GM19238 (cell line): ENCODE results near the gene RAPGEF6.
"Not testable (repeated sequence)": the region's sequence is repeated elsewhere in the genome, so short reads cannot be mapped to it uniquely, and the experiment has no call there.

Source experiments
- DNase-seq: peaks from one replicate; pipeline ENCODE4 v3.0.0; 2011; ENCODE audit warnings: low spot score; ENCODE audit not compliant: insufficient read length

RAPGEF6 gene

DNA sequence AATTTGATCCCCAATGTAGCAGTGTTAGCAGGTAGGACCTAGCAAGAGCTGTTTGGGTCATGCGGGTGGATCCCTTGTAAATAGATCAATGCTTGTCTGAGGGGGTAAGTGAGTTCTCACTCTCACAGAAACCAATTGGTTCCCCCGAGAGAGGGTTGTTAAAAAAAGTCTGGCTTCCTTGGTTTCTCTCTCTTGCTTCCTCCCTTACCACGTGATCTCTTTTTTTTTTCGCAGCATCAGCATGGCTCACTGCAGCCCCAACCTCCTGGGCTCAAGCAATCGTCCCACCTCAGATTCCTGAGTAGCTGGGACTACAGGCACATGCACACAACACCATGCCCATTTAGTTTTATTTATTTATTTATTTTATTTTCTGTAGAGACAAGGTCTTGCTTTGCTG, 26.4 kb downstream of the RAPGEF6 start:
- no peak for DNase-seq

DNA sequence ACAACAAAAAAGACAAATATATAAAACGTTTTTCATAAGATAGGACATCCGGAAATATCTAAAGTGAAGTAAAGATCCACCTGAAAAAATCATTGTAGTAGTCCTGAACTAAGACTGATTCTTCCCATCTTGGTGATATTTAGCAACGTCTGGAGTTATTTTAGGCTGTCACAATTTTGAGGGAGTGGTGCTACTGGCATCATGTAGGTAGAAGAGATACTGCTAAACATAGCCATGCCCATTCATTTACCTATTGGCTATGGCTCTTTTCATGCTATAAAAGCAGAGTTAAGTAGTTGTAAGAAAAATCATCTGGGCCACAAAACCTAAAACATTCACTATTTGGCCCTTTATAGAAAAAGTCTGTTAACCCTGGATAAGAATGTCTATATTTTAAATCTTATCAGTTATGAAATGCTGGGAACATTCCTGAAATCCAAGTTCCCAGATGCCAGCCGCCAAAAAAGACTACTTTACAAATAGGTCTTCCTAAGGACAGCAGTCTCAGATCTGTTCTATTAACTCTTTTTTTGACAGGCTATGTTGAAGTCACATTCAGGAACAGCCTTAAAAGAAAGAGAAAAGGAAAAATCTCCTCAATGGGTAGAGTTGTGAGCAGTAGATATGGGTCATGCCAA, 27.0 kb downstream of the RAPGEF6 start:
- no peak for DNase-seq

DNA sequence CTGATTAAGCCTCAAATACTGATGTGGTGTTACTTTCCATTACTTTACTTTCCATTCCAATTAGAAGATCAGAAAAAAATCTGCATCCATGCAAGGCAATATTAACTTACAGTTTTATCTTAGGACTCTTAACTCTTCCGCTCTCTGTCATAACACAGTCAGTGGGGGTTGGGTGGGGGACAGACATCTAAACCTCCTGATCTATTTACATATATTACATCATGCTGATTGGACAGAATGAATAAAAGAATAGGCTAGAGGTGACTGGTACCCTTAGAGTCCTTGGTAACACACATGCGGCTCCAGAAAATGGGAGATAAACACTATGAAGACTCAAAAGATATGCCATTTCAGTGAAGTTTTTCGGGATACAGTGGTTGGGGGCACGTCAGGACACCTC, 27.6 kb downstream of the RAPGEF6 start:
- no peak for DNase-seq

DNA sequence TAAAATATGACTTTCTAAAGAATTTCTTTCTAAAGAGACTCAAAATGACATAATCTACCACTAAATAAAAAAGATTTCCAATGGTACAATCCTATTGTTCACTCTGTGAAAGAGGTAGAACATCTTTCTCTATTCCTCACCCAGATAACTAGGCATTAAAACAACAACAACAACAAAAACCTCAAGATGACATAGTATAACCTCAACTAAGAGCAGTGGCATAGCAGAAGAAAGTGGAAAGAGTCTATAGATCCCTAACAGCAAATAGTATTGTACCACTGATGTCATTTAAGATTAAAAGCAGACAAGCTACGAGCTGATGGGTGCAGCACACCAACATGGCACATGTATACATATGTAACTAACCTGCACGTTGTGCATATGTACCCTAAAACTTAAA, 29.9 kb downstream of the RAPGEF6 start:
- no peak for DNase-seq

DNA sequence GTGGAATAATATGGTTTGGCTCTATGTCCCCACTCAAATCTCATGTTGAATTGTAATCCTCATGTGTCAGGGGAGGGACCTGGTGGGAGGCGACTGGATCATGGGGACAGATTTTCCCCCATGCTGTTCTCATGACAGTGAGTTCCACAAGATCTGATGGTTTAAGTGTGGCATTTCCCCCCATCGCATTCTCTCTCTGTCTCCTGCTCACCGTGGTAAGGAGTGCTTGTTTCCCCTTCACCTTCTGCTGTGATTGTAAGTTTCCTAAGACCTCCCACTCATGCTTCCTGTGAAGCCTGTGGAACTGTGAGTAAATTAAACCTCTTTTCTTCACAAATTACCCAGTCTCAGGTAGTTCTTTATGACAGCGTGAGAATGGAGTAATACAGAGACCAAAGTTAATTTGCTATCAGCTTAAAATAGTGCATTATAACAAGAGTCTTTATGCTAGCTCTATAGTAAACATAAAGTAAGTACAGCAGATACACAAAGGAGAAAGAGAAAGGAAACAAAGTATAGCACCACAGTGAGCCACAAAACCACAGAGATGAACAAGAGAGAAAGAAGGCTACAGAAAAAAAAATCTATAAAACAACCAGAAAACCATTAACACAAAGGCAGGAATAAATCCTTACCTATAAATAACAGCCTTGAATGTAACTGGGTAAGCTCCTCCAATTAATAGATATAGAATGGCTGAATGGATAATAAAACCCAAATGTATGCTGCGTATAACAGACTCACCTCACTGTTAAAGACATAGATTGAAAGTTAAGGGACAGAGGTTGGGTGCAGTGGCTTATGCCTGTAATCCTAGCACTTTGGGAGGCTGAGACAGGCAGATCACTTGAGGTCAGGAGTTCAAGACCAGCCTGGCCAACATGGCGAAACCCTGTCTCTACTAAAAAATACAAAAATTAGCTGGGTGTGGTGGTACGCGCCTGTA, 39.7 kb downstream of the RAPGEF6 start:
- DNase-seq, result no peak

DNA sequence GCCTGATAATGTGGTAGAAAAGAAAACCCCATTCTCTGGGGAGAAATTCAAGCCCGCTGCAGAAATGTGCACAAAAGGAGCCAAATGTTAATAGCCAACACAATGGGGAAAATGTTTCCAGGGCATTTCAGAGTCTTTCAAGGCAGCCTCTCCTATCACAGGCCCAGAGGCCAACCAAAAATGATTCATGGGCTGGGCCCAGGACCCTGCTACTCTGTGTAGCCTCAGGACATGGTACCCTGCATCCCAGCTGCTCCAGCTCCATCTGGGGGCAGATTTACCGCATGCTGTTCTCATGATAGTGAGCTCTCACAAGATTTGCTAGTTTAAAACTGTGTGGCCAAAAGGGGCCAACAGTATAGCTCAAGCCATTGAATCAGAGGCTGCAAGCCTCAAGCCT, 41.1 kb downstream of the RAPGEF6 start:
- DNase-seq, result no peak

DNA sequence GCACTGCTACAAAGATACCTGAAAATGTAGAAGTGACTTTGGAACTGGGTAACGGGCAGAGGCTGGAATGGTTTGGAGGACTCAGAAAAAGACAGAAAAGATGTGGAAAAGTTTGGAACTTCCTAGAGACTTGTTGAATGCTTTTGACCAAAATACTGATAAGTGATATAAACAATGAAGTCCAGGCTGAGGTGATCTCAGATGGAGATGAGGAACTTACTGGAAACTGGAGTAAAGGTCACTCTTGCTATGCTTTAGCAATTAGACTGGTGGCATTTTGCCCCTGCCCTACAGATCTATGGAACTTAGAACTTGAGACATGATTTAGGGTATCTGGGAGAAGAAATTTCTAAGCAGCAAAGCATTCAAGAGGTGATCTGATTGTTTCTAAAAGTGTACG, 41.6 kb downstream of the RAPGEF6 start:
- not testable (repeated sequence) for DNase-seq

DNA sequence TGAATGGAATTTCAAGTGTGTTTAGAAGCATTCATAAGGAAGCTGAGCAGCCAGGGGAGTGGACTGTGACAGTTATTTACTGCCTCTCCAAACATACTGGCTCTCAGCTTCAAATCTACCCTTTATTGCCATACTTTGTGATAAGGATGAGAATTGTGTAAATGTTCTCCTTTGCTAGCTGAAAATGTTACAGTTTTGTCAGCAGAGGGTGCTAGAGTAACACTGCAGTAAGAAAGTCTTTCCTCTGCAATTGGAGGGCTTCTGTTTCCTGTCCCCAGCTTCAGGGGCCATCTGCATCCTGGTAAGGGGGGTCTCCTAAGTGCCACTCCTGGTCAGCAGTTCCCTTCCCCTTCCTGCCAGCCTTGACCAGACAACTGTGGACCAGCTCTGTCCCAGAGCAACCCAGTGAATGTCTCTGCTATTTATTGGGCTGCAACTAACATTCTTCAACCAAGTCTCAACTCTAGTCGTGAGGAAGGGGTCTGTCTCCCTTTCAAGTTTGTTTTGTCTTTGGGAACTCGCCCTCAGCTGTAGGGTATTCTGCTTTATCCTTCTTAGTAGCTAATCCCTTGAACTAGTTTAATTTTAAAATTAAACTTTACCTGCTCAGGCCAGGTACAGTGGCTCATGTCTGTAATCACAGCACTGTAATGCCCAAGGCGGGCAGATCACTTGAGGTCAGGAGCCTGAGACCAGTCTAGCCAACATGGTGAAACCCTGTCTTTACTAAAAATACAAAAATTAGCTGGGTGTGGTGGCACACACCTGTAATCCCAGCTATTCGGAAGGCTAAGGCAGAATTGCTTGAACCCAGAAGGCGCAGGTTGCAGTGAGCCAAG, 45.3 kb downstream of the RAPGEF6 start:
- DNase-seq, result peak; percentile 13

DNA sequence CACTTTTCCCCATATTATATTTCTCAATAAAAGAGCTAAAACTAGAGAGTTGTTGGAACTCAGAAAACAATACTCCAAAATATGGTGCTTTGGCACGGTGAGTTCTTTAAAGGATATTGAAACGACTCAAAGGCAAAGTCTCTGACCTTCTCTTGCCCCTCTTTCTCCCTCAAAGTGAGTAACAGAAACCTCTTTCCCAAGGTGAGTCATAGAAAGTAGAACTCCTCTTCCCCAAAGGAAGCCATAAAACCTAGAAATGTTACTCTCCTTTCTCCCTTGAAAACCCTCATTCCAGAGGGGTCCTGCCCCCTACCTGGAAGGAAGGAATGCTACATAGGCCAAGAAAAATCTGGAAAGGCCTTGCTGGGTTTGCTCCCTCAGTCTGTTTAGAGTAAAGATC, 47.5 kb downstream of the RAPGEF6 start:
- no peak for DNase-seq

DNA sequence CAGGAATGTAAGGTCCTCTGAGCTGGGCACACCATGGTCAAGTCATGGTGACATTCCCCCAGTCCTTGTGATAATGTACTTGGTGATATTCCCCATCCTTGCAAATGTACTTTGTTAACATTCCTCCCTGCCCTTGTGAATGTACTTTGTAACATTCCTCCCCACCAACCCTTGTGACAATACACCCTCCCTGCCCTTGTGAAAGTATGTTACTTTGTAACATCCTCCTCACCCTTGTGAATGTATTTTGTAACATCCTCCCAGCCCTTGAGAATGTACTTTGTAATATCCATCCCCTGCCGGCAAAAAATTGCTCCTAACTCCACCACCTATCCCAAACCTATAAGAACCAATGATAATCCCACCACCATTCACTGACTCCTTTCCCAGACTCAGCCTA, 53.3 kb downstream of the RAPGEF6 start:
- DNase-seq, result no peak

DNA sequence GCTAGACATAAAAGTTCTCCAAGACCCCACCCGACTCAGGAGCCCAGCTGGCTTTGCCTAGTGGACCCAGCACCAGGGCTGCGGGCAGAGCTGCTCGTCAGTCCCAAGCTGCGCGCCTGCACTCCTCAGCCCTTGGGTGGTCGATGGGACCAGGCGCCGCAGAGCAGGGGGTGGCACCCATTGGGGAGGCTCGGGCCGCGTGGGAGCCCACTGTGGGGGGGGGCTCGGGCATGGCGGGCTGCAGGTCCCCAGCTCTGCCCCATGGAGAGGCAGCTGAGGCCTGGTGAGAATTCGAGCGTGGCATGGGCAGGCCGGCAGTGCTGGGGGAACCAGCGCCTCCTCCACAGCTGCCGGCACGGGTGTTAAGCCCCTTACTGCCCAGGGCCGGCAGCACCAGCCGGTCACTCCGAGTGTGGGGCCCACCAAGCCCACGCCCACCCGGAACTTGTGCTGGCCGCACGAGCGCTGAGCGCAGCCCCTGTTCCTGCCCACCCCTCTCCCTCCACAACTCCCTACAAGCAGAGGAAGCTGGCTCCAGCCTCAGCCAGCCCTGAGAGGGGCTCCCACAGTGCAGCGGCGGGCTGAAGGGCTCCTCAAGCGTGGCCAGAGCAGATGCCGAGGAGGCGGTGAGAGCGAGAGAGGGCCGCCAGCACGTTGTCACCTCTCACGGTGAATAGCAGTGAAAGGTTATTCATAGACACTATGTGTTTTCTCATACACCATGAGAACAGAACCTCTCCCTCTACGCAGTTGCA, 54.9 kb downstream of the RAPGEF6 start:
- DNase-seq, result no peak

DNA sequence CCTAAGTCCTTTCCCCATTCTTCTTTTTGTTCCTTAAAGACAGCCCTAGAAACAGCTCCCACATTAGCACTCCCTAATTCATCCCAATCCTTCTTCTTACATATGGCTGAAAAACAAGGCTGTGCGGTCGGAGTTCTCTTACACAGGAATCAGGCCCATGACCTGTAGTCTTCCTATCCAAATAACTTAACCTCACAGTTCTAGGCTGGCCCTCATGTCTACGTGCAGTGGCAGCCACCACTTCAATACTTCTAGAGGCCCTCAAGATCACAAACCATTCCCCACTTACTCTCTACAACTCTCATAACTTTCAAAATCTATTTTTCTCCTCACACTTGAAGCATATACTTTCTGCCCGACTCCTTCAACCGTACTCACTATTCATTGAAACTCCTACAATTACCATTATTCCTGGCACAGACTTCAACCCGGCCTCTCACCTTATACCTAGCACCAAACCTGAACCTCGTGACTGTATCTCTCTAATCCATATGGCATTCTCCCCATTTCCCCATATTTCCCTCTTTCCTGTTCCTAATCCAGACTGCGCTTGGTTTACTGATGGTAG, 59.3 kb downstream of the RAPGEF6 start:
- no peak for DNase-seq

DNA sequence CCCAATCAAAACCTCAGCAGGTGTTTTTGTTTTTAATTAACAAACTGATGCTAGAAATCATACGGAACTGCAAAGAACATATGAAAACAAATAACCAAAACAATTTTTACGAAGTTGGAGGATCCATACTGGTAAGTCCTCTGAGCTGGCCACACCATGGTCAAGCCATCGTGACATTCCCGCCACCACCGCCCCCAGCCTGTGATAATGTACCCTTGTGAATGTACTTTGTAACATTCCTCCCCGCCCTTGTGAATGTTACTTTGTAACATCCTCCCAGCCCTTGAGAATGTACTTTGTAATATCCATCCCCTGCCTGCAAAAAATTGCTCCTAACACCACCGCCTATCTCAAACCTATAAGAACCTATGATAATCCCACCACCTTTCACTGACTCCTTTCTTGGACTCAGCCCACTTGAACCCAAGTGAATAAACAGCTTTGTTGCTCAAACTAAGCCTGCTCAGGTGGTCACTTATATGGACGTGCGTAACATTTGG, 63.3 kb downstream of the RAPGEF6 start:
- no peak for DNase-seq

DNA sequence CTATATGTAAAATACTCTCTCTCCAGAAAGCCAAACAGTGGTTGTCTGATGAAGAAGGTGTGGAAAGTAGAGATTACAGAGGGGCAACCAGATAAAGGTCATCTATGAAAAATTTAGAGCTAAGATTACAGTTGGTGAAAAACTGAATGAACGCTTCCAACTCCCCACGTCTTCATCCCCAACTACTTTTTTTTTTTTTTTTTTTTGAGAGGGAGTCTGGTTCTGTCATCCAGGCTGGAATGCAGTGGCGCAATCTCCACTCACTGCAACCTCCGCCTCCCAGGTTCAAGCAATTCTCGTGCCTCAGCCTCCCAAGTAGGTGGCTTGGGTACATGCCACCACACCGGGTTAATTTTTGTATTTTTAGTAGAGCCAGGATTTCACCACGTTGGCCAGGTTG, 64.3 kb downstream of the RAPGEF6 start:
- no peak for DNase-seq

DNA sequence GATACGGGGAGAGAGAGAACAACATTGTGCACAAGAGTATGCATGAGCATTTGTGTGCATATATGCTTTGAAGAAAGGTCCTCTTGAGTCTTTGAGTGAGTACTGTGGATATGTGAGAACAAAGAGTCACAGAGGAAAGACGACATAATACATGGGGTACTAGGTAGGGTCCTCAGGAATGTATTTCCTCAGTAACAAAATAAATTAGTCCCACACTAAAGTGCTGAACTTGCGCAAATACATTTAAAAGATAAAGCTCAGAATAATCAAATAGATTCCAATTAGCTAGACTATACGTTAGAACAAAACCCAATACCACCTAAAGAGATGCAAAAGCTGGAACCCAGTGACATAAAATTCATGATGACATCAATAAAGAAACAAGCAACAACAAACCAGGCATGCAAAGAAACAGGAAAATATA, 70.8 kb downstream of the RAPGEF6 start:
- no peak for DNase-seq

DNA sequence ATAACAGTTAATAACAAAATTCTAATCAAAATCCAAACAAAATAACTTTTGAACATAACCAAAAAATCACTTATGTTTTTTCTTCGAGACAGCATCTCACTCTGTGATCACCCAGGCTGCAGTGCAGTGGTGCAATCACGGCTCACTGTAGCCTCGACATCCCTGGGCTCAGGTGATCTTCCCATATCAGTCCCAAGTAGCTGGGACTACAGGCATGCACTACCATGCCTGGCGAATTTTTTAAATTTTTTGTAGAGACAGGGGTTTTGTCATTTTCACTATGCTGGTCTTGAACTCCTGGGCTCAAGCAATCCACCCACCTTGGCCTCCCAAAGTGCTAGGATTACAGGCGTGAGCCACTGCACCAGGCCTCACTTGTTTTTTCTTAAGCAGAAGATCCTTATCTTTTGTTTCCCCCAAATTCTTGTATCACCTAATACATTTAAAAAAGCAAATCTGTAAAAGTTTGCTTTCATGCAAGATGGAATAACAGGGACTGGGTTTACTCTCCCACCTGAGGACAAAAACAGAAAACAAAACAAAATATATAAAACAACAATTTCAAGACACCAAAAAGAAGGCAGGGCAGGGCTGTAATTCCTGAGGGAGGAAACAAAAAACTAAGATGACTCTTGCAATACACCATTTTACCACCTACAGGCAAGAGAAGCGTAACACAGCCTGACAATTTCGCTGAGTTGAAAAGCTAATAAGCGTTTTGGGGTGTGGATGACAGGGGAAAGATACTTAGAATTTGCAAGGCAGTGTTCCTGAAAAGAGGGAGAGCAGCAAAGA, 71.4 kb downstream of the RAPGEF6 start:
- no peak for DNase-seq

DNA sequence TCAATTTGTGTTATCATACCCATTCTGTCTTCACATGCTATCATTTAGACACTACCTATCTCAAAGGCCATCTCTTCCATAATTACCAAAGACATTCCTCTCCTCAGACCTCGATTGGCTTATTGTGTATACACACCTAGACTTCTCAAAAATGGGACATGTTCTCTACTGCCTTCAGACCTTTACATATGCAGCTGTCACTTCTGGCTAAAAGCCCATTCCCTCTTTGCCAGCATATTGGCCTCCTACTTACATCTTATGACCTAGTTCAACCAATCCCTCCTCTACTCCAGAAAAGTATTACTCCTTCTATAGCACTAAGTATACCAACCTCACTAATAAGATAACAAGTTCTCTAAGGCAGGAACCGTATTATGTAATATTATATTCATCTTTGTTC, 84.4 kb downstream of the RAPGEF6 start:
- no peak for DNase-seq

DNA sequence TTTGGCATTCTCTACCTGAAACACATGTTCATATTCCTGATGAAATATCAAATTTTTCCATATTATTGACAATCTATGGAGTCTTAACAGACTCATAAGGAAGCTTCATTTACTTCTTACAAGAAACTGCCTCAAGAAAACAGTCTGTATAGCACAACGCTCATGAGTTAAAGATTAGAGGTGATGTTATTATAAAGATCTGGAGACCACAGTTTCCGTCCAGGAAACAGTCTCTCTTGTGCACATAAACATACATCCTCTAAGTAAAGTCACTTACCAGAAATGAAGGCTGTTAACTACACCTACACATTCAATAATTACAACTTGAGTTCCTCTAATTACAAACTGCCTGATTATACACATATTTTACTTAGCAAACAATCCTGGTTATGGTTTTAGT, 86.9 kb downstream of the RAPGEF6 start:
- no peak for DNase-seq

DNA sequence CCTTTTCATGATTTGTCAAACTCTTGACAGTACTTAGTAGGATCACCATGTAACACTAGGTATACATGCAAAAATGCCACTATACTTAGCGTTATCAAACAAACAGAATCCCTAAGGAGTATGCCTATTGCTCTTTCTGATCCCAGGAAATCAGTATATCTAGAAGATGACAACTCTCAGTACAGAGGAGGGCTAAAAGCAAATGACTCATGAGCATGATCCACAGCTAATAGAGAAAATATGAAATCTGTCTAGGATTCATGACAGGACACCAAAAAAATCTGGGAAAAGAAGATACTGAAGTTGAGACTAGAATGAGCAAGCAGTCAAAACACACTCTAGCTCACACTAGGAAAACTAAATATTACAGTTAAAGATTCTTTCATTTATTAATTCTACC, 89.2 kb downstream of the RAPGEF6 start:
- DNase-seq, result no peak

DNA sequence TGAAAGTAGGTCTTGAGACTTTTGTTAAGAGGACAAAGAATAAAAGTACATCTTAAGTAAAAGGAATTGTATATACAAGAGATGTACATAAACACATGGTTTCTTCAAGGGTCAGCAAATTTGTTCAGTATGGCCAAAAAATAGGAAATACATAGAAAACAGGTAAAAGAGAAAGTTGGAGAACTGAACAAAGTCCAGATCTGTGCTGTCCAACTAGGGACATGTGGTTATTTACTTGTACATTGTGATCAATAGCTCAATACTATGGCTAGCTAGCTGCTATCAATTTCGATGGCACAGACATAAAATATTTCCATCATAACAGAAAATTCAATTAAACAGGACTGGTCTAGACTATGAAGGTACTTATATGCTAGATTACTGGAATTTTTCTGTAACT, 92.3 kb downstream of the RAPGEF6 start:
- DNase-seq, result no peak
